K562 (cell line): ENCODE measurements around the gene ISG20. TPM values are rescaled to one million over a fixed set of nuclear protein-coding genes. Genes with fewer than 3 reads are reported as not detected.
A peak's percentile ranks its signal among the peaks of the same experiment; 100 is the strongest.

ENCODE experiments used
- ARID4B ChIP-seq: sonication (generic); formaldehyde crosslinking; IDR thresholded peaks from 2 replicates; pipeline ENCODE4 v1.8.0; 2022; ENCODE audit warnings: mild to moderate bottlenecking, missing genetic modification reagents
- CUX1 ChIP-seq: fragments of 200-800 bp; sonication (Bioruptor generic); IDR thresholded peaks from 2 replicates; pipeline ENCODE4 v1.6.1; 2016; ENCODE audit warnings: missing genetic modification characterization, missing compliant biosample characterization
- IRF9 ChIP-seq: fragments of 450-650 bp; IDR thresholded peaks from 2 replicates; pipeline ENCODE4 v1.6.1; 2016; ENCODE audit warnings: missing biosample characterization, missing genetic modification characterization
- MED1 ChIP-seq: sonication (generic); formaldehyde crosslinking; IDR thresholded peaks from 2 replicates; pipeline ENCODE4 v1.8.1; 2023; ENCODE audit warnings: missing genetic modification reagents, borderline replicate concordance
- MTF1 ChIP-seq: fragments of 250-450 bp; sonication (Bioruptor Pico); IDR thresholded peaks from 2 replicates; pipeline ENCODE4 v1.9.0; 2021; ENCODE audit warnings: moderate library complexity, mild to moderate bottlenecking, inconsistent platforms, borderline replicate concordance
- PHF20 ChIP-seq: fragments of 450-650 bp; IDR thresholded peaks from 2 replicates; pipeline ENCODE4 v1.6.1; 2018; ENCODE audit not compliant: partially characterized antibody
- RBM14 ChIP-seq: fragments of 200-400 bp; formaldehyde crosslinking; IDR thresholded peaks from 2 replicates; pipeline ENCODE4 v1.6.1; 2018; ENCODE audit warnings: low read depth, mild to moderate bottlenecking, low read length, moderate library complexity, borderline replicate concordance; ENCODE audit not compliant: insufficient read depth
- ZNF75A ChIP-seq: fragments of 450-650 bp; formaldehyde crosslinking; IDR thresholded peaks from 2 replicates; pipeline ENCODE4 v1.4.0; 2020; ENCODE audit warnings: mild to moderate bottlenecking
- polyA plus RNA-seq, 8 experiments: library from polyadenylated mRNA; depleted of rRNA in 4 of 8; stranded (reverse) in 5 of 8; unstranded in 3 of 8; fragments of >200 nt; fragmentation: Nextera tagmentation in 2 of 8; fragmentation: Illumina TruSeq in 1 of 8; extraction: Ambion mirVana in 2 of 8; extraction: Trizol in 1 of 8; gene quantifications; 2 replicates each; pipeline versions ENCODE4 v1.2.1 to v1.2.3, GENCODE V29; 2011 to 2014; ENCODE audit warnings: inconsistent platforms in 1 of 8, missing spikeins in 1 of 8
- total RNA-seq, 7 experiments: library from RNA; depleted of rRNA in 6 of 7; stranded (reverse); fragments of >200 nt in 6 of 7; fragmentation: Illumina TruSeq in 2 of 7; extraction: Trizol in 2 of 7; gene quantifications; 2 replicates each; pipeline versions ENCODE4 v1.2.1 to v1.2.3, GENCODE V29; 2011 to 2021; ENCODE audit warnings: low replicate concordance in 1 of 7
- TF ChIP-seq, protein P1 (sequence below): sonication (generic); formaldehyde crosslinking; IDR thresholded peaks from 2 replicates; pipeline ENCODE4 v1.8.1; 2023; ENCODE audit warnings: mild to moderate bottlenecking, missing genetic modification reagents
- TF ChIP-seq, protein P2 (sequence below): sonication (generic); formaldehyde crosslinking; IDR thresholded peaks from 2 replicates; pipeline ENCODE4 v1.8.0; 2022; ENCODE audit warnings: mild to moderate bottlenecking, low read depth, missing genetic modification reagents
- TF ChIP-seq, protein P3 (sequence below): fragments of 250-450 bp; sonication (Bioruptor Pico); IDR thresholded peaks from 2 replicates; pipeline ENCODE4 v1.5.0; 2021

Gene ISG20
- total and polyA plus RNA-seq, 9 of the 15 experiments (the other 6 are each of a cell fraction or from before 2014, with no cell fraction given), result 0.06 to 2.1 (median 1.00) TPM

DNA sequence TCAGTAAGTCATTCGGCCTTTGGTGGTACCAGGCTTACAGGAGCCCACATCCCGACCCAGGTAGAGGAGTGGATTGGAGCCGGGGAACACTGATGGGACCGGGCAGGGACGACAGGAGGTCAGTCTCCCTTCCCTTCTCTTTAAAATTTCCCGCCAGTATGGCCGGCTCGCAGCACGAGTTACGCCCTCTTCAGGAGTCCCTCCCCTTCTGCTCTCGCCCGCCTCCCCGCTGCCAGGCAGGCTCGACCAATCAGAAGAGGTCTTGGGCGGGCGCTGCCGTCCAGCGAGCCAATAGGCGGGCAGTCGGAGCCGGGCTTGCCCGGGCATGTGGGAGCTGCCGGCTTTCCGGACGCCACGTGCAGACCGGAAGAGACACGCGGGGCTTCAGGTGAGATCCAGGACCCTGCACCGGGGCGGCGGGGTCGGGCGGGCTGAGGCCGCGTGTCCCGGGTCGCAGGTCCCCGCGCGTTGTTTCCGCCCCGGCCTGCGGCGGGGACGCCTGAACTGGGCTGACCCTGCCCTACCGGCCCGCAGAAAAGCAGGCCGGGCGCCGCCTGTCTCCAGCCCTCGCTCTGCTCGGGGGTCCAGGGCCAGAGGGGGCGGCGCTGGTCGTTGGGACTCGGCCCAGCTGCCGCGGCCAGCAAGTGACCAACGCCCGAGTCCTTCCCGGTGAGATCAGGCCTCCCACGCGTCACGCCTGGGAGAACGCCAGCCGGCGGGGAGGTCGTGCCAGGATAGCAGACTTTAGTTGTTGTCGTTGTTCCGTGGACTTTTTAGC, 17.6 kb upstream of the ISG20 start, which contains the start of gene AEN (continued):
- TF ChIP-seq, protein P1, sequence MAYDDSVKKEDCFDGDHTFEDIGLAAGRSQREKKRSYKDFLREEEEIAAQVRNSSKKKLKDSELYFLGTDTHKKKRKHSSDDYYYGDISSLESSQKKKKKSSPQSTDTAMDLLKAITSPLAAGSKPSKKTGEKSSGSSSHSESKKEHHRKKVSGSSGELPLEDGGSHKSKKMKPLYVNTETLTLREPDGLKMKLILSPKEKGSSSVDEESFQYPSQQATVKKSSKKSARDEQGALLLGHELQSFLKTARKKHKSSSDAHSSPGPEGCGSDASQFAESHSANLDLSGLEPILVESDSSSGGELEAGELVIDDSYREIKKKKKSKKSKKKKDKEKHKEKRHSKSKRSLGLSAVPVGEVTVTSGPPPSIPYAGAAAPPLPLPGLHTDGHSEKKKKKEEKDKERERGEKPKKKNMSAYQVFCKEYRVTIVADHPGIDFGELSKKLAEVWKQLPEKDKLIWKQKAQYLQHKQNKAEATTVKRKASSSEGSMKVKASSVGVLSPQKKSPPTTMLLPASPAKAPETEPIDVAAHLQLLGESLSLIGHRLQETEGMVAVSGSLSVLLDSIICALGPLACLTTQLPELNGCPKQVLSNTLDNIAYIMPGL (CRISPR knock-in tag), result no peak
- TF ChIP-seq MTF1 (CRISPR knock-in tag) (no peak), PHF20 (peak; percentile 13), IRF9 (tag) (no peak), ARID4B (CRISPR knock-in tag) (peak; percentile 97), CUX1 (CRISPR knock-in tag) (no peak), ZNF75A (CRISPR knock-in tag) (no peak), MED1 (no peak), RBM14 (no peak)
- TF ChIP-seq, protein P2, sequence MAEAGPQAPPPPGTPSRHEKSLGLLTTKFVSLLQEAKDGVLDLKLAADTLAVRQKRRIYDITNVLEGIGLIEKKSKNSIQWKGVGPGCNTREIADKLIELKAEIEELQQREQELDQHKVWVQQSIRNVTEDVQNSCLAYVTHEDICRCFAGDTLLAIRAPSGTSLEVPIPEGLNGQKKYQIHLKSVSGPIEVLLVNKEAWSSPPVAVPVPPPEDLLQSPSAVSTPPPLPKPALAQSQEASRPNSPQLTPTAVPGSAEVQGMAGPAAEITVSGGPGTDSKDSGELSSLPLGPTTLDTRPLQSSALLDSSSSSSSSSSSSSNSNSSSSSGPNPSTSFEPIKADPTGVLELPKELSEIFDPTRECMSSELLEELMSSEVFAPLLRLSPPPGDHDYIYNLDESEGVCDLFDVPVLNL (CRISPR knock-in tag), result peak; percentile 95
- TF ChIP-seq, protein P3, sequence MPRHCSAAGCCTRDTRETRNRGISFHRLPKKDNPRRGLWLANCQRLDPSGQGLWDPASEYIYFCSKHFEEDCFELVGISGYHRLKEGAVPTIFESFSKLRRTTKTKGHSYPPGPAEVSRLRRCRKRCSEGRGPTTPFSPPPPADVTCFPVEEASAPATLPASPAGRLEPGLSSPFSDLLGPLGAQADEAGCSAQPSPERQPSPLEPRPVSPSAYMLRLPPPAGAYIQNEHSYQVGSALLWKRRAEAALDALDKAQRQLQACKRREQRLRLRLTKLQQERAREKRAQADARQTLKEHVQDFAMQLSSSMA (CRISPR knock-in tag), result no peak
